Measurements from ENCODE around the gene PLD4.
"Not testable (repeated sequence)": the region's sequence is repeated elsewhere in the genome, so short reads cannot be mapped to it uniquely, and the experiment has no call there.

PLD4 gene

DNA sequence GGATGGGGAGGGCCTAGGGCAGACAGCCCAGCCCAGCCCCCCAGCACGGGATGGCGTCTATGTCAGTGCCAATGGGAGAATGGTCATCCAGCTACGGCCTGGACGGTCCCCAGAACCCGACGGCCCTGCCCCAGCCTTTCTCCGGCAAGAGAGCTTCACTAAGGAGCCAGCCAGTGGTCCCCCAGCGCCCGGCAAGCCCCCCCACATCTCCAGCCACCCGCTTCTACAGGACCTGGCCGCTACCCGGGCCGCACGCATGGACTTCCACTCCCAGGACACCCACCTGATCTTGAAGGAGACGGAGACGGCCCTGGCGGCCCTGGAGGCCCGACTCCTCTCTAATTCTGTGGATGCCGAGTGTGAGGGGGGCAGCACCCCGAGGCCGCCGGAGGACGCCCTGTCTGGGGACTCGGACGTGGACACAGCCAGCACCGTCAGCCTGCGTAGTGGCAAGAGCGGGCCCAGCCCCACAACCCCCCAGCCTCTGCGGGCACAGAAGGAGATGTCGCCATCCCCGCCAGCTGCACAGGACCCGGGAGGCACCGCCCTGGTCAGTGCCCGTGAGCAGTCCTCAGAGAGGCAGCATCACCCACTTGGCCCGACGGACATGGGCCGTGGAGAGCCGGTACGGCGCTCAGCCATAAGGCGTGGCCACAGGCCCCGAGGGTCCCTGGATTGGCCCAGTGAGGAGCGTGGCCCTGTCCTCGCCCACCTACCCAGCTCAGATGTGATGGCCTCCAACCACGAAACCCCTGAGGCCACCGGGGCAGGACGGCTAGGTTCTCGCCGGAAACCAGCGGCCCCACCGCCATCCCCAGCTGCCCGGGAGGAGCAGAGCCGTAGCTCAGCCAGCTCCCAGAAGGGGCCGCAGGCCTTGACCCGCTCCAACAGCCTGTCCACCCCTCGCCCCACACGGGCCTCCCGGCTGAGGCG, 37.7 kb upstream of the PLD4 start:
- no peak for DNase-seq

DNA sequence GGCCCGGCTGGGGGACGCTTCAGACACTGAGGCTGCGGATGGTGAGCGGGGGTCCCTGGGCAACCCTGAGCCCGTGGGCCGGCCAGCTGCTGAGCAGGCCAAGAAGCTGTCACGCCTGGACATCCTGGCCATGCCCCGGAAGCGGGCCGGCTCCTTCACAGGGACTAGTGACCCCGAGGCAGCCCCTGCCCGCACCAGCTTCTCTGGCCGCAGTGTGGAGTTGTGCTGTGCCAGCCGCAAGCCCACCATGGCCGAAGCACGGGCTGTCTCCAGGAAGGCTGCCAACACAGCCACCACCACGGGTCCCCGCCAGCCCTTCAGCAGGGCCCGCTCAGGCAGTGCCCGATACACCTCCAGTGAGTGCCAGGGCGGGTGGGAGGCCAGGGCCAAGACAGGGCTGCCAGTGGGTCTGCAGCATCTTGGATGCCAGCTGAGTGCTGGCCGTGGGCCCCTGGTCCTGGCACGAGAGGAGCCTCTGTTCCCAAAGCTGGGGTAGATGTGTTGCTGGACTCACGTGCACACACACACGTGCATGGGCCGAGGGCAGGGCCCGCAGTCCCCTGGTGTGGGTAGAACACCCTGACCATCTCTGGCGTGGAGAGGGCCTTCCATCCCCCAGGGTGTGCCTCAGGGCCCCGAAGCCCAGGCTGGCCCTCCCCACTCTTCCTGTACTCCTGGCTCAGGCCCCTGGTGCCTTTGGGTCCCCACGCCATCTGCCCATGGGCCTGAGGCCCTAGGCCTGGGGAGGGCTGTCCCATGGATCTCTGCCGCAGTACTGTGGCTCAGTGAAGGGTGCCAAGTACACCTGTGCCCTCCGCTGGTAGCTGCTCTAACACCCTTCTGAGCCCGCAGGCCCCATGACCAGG, 36.8 kb upstream of the PLD4 start:
- DNase-seq, result no peak

DNA sequence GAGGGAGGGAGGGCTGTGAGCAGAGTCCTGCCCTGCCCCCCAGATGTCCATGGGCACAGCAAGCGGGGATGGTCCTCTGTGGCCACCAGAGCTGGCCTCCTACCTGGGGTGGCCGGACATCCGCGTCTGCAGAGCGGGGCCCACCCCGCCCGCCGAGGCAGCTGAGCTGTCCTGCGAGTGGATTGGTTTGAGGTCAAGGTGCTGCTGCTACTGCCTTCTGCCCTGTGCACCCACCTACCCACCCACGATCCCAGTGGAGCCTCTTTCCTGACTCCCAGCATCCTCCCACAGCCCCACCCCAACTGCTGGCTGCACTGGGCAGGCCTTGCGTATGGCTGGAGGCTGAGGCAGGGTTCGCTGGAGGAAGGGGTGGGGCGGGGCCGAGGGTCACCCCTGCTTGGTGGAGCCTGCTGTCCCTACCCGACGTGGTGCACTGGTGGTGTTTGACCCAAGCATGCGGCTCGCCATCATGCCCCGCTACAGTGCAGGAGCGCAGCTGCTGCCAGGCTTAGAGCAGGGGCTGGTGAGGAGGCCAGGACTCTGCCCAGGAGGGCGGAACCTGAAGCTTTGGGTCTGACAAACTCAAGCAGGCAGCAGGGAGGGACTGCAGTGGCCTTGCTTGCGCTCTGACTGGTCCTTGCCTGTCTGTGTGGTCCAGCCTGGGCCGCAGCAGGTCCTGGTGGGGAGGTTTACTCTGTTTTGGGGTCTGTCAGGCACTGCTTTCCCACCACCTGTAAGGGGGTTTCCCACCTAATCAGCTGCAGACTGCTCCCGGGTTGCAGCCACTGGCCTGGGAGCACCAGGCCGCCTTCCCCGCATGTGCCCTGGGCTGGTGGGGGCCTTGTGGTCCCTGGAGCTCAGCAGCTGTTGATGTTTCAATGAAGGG, 35.9 kb upstream of the PLD4 start:
- DNase-seq, result no peak

DNA sequence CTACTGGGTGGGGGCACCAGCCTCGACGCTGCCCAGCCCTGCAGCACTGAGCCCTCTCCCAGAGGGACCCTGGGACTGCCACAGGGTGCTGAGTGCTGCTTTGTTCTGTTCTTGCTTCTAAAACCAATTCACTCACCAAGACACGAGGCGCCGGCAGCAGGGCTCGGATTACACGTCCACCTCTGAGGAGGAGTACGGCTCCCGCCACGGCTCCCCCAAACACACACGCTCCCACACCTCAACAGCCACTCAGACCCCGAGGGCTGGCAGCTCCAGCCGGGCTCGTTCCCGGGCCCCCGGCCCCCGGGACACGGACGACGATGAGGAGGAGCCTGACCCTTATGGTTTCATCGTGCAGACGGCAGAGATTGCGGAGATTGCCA, 35.3 kb upstream of the PLD4 start:
- DNase-seq, result no peak

DNA sequence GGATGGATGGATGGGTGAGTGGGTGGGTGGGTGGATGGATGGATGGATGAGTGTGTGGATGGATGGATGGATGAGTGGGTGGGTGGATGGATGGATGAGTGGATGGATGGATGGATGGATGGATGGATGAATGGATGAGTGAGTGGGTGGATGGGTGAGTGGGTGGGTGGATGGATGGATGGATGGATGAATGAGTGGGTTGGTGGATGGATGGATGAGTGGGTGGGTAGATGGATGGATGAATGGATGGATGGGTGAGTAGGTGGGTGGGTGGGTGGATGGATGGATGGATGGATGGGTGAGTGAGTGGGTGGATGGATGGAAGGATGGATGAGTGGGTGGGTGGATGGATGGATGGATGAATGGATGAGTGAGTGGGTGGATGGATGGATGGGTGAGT, 34.4 kb upstream of the PLD4 start:
- DNase-seq, result not testable (repeated sequence)

DNA sequence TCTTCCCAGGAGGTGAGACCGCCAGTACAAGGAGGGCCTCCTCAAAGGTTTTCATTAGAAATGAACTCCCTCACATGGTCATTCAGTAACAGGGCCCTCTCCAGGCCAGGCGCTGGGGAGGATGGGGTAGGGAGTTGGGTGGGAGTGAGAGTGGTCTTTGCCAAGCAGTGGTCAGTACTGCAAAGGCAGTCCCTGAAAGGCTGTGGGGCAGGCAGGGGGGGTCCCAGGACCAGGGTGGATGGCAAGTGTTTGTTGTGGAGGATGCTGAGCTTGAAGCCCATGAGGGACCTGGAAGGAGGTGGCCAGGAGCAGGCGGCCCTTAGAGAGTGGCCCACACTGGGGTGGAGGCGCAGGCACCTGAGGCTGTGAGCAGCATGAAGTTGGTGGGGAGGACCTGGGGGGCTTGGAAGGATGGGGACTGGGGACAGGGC, 33.5 kb upstream of the PLD4 start:
- DNase-seq, result no peak

DNA sequence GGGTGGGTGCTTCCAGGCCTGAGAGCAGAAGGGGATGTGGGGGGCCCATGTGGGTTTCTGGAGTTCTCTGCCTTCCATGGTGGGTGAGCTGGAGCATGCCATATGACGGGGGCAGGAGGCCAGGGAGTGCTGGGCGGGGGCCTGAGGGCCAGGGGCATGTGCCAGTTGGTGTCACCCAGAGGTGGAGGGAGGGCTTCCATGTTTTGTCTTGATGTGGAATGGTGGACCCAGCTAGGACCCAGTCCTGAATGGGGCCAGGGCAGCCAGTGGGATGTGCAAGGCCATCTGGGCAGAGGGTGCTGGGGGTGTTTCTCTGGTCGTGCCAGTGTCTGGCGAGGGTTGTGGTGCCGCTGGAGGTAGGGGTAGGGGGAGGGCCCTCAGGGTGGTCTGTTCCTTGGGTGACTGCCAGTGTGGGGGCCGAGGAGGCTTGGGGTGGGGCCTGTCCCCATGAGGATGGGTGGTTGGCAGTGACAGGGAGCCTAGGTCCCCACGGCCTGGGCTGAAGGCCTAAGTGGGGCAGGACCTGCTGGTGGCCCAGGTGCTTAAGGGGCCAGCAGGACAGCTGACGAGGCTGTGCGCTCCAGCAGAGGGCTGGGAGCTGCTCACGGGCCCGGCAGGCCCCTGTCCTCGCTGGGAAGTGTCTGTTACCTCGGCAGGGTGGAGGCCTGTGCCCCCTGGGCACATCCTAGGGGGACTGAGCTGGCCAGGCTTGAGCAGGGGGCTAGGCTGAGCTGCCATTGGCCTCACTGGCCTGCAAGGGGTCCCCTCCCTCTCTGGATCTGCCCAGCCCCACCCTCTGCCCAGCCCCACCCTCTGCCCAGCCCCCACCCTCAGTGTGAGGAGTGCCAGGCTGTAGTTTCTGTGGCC, 32.8 kb upstream of the PLD4 start:
- no peak for DNase-seq

DNA sequence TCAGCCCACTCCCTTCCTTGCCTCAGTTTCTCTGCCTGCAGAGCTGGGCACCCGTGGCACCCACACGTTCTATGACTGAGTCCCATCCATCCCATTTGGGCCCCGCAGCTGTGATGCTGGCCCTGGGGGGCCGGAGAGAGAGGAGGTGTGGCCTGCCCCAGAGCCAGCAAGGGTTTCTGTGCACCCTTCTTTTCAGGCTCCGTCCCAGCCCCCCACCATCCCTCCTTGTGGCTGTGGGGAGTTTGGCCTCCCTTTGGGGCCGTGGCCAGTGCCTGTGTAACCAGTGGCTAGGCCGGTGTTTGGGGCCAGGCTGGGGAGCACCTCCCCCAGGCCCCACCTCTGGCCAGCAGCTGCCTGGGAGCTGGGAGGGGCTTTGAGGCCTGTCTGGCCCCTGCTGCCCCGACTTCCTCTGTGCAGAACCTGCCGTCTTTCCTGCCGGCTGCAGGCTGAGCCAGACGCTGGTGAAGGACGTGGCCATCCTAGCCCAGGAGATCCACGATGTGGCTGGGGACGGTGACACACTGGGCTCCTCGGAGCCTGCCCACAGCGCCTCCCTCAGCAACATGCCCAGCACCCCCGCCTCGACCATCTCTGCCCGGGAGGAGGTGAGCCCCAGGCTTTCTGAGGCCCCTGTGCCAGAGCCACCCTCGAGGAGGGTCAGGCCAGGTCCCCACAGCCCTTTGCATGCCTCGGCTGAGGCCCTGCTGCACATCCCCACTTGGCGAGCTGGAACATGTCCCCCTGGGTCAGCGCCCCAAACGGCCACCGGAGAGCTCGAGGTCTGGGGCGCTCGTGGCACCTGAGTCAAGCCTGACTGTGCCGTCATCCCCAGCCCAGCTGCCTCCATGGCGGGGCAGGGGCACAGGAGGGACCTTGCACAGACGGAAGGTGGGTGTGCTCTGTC, 31.9 kb upstream of the PLD4 start:
- DNase-seq, result no peak

DNA sequence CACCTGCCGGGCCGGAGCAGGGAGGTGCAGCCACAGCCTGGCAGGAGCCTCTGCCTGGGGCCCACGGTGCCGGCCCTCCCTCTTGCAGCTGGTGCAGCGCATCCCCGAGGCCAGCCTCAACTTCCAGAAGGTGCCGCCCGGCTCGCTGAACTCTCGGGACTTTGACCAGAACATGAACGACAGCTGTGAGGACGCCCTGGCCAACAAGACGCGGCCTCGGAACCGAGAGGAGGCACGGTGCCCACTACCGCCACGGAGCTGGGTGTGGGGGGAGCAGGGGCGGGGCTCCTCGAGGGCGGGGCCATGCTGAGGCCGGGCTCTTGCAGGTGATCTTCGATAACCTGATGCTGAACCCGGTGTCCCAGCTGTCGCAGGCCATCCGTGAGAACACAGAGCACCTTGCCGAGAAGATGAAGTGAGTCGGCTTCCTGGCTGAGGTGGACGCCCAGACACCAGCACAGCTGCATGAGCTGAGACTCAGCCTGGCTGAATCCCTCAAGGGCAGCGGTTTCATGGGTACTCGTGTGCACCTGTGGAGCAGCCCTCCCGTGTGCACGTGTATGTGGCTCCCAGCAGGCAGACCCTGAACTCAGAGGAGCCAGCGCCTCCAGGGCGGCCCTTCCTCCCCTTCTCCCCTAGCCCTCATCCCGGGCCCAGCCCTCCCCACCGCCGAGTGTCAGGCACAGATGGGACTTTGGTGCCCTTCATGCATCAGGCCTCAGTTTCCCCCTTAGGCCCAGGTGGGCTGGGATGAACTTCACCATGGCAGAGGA, 31.1 kb upstream of the PLD4 start:
- no peak for DNase-seq

DNA sequence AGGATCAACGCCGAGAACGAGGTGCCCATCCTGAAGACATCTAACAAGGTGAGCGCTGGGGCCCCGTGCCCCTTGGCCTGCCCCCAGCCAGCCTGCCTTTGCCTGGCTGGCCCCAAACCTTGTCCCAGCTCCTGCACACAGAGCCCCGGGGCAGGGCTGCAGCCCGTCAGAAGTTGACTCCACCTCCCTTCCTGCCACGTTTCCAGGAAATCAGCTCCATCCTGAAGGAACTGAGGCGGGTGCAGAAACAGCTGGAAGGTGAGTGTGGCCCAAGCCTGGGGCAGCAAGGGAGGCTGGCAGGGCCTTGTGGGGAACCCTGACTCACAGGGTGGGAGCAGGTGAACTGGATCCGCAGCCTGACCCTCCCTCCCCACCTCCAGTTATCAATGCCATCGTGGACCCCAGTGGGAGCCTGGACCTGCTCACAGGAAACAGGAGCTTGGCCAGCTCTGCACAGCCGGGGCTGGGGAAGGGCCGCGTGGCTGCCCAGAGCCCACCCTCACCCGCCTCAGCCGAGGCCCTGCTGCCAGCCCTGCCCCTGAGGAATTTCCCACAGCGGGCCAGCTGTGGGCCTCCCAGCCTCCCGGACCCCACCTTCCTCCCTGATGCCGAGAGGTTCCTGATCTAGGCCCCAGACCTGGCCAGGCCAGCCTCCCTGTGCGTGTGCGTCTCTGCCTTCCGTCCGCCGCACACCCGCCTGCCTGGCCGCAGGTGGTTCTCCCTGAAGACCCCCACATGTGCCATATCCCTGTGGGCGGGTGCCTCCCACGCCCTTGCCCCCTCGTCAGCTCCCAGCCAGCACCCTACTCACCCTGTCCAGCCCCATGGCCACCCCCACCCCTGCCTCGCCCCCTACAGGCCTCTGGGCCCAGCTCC, 30.1 kb upstream of the PLD4 start:
- DNase-seq, result no peak

DNA sequence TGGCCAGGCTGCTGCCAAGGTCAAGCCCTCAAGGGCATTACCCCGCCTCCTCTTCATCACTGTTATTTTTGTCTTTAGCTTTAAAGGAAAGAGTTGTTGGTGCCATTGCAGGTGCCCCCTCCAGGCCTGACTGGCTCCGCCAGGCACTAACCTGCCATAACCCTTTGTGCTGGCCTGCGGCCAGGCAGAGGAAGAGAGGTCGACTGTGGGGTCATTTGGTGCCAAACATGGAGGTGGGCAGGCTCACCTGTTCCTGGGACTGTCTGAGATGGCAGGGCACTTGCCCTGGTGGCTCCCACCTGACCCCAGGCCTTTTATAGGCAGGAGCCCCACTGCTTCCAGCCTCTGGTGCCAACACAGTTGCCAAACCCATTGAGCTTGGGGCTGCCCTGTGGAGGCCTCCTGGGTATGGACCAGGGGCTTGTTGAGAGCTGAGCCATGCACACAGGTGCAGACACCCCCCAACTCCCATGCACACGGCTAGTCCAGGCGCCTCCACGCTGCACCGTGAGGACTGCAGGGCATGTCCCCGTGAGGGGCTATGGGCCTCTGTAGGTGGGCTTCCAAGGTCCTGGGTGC, 29.4 kb upstream of the PLD4 start:
- DNase-seq, result no peak

DNA sequence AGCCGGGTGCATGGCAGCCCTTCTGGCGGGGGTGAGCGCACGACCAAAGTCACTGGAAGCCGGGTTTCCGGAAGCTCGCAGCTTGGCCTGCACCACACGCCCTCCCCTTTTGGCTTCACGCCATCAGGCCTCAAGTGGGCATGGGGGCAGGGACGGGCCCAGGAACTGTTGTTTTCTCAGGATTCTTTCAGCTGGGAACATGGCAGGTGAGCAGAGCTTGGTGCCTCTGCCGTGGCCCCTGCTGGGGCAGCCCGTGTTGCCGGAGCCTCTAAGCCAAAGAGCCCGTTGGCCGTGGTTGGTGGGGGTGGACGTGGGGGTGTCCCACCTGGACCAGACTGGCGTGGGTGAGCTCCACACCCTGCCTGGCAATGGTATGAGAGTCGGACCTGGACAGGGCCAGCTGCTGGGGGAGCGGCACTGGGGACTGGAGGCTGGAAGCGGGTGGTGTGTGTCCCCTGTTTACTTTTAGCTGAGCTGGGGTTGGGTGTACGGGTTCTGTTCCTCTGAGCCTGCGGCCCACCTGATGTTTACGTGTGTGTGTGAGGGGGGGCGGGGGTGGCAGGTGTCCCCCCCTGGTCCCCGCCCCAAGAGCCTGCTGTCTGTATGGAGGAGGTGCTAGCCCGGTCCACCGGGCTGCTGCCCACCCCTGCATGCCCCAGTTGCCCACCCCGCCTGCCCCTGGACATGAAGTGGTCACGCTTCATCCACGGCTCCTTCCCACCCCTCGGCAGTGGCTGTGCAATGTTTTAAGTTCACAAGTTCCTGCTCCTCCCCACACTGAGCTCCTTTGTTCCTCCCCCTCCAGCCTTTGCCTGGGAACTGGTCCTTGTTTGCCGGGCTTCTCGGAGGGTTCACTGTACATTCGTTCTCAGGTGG, 28.7 kb upstream of the PLD4 start:
- no peak for DNase-seq

DNA sequence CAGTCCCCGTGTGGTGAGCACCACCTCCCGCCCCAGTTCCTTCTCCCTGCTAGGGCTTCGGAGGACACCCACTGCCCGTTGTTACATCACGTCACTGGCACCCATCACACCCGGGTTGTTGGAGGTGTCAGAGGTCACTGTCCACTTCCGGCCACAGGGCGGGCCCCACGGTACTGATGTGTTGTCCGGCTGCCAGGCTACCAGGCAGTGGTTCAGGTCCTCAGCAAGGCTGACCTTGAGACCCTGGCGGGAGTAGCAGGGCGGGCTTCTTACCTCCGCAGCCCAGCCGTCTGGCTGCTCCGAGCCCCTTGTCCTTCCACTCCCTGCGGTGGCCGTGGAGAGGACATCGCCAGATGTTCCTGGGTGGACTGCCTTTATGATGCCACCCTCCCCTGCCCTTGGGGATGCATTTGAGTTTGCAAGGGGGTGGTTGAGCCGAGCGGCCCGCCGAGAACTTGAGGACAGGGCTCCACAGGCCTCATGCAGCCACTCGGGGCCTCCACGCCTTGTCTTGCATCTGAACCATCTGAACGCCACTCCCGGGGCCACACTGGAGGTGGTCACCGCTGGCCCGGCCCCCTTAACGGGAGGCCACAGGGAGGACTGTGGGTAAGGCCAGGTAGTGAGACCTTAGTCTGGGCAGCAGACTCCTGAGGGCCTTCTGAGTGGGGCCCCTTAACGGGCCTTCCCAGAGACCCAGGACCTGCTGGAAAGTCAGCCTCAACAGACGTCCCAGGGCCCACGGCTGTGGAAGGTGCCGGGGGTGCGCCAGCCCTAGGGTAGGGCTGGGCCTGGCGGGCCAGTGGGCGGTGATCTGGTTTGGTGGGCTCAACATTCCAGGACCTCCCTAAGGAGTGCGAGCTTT, 27.1 kb upstream of the PLD4 start:
- no peak for DNase-seq

DNA sequence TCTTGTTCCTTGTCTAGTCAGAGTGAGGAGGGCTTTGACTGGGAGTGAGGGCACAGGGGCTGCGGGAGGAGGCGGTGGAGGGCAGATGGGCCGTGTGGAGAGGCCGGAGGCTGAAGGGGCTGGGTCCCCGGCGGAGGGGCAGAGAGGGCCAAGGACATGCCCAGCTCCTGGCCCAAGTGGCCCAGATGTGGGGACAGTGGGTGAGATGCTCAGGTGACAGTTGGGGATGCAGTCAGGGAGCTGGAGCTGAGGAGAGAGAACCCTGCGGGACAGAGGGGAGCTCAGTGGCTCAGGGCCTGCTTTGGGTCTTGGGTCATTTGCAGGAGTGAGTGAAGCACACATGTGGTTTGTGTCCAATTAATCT, 26.5 kb upstream of the PLD4 start:
- DNase-seq, result no peak

DNA sequence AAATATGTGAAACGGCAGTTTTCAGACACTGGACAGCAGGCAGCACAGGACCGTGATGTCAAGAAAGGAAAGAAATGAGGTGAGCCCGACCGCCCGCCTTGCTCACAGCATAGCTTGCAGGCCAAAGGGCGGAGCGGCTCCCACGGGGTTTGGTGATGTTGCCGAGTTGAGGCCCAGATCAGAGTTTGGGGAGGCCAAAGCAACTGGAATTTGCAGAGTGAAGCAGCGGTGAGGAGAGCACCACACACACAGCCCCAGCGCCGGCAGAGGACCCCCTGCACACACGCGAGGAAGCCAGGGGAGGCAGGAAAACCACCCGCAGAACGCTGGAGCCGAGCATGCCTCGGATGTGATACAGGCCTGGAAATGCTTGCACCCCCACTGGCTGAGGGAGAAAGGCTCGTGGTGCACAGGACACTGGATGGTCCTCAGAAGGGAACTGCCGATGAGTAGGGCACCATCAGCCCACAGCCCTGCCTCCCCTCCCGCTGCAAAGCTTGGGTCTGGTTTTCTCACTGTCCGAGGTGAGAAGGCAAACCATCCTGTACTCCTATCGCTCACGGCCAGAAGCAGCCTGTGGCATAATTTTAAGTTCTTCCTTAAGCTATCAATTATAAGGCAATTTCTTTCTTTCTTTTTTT, 25.7 kb upstream of the PLD4 start:
- DNase-seq, result peak; percentile 13

DNA sequence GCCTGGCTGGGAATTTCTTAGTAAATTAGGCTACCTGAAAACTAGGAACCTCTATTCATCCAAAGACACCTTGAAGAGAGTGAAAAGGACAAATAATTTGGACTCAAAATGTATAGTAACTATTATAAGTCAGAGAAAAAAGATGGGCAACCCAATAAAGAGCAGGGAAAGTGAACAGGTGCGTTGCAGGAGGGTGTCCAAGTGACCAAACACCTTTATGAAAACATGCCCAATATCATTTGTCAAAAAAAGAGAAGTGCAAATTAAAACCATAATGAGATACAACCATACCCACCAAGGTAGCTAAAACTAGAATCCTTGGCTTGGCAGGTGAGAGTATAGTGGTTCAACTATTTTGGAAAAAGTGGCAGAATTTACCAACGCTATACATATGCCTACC, 24.9 kb upstream of the PLD4 start:
- no peak for DNase-seq

All from fibroblast of skin of abdomen (primary cell).